NCI-H1105 treated with DMSO at 0.1 percent for 48 hours (cell line): ENCODE data around the gene EMX2.
"Not testable (repeated sequence)": the region's sequence is repeated elsewhere in the genome, so short reads cannot be mapped to it uniquely, and the experiment has no call there.

Source experiments
- DNase-seq: peaks from one replicate; lab custom pipeline; 2025; lab: John Stamatoyannopoulos, UW

The EMX2 gene

GRCh38 chr10:117560942-117561341 lies 18.4 kb downstream of the EMX2 start:
- no peak for DNase-seq

DNA sequence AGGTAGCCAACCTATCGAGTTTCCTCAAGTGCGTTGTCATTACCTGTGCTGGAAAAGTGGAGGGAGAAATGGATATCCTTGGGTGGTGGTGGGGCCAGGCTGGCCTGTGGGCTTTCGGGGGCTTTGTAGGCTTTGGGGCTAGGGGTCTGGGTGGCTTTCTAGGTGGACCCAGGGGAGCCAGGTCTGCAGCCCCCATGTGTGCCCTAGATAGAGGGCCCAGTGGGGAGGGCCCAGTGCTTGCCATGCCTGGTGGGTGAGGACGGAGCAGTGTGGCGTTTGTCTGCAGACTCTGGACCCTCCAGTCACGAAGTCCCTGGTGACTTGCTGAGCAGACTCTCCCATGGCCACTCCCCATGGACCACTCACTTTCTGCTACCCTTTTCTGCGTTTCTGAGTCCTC lies 19.7 kb downstream of the EMX2 start:
- no peak for DNase-seq

DNA sequence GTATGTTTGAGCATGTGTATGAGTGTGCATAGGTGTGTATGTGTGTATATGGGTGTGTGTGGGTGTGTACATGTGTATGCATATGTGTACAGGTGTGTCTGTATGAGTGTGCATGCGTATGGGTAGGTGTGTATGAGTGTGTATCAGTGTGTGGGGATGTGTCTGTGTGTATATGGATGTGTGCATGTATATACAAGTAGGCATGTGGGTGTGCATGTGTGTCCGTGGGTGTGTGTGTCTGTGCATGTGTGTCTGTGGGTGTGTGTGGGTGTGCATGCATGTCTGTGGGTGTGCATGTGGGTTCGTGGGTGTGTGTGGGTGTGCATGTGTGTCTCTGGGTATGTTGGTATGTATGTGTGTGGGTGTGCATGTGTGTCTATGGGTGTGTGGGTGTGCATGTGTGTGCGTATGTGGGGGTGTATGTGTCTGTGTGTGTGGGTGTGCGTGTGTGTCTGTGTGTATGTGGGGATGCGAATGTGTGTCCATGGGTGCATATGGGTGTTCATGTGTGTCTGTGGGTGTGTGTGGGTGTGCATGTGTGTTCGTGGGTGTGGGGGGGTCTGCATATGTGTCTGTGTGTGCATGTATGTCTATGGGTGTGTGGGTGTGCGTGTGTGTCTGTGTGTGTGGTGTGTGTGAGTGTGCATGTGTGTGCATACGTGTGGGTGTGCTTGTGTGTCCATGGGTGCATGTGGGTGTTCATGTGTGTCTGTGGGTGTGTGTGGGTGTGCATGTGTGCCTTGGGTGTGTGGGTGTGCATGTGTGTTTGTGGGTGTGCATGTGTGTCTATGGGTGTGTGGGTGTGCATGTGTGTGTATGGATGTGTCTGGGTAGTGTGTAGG lies 20.6 kb downstream of the EMX2 start:
- no peak for DNase-seq

DNA sequence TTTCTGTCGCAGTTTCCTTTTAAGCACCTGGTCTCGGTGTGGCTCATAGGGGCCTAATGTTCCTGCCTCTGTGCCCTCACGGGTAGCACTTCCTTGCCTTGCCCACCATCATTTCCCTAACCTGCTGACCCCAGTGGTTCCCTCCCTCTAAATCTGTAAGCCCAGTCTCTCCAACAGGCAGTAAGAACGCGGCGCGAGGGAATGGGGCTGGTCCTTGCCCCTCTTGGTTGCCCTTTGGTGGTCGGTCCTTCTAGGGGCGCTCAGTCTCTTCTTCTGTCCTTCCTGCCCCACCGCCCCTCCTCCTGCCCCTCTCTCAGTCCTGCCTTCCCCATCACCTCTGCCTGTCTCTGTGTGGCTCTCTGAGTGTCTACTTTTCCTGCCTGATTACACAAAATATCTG lies 21.2 kb downstream of the EMX2 start:
- DNase-seq = no peak

GRCh38 chr10:117565068-117565467 lies 22.5 kb downstream of the EMX2 start:
- DNase-seq = no peak

DNA sequence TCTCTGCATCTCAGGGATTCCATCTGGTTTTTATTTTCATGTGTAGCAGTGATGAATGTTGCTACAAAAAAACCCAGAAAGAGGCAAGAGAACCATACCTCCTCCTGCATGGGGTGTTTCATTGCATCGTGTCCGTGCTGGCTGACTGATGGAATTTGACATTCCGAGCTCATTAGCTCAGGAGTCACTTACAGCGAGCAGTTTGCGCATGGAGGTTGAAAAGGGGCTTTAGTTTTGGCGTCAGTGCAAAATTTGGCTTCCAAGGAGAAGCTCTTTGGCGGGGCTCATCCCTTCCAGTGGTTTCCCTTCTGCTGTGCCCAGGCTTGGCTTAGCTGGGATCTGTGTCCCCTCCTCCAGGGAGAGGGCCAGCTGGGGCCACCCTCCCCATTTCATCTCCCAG lies 25.8 kb downstream of the EMX2 start:
- DNase-seq = no peak

DNA sequence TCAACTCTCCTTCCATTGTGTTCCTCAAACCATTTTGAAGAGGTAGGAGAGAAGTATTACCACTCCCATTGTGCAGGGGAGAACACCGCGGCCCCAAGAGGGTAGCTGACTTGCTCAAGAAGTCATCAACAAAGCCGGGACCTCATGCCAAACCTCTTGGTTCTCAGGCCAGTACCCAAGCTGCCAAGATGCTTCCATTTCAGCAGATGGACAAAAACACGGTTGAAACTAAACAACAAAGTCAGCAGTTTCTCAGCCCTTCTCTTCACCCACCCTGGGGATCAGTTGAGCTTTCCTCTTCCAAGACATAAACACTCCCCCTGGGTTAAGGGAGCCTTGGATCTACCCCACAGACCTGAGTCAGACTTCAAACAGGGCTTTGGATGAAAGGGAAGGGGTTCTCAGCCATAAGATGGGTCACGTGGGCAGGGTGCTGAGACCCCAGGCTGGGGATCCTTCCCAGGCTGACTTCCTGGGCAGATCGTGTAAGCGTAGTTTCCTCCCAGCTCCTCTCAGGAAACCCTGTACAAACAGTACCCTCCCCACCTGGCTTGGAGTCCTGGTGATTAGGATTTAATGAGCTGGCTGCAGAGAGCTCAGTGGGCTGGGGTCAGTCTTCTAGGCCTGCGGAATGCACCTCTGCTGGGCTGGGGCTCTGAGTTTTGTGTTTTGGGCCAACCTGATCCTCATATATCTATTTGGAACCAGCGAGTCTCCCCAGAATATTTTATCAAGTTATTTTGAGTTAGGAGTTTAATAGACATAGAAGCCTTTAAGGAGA lies 27.3 kb downstream of the EMX2 start:
- DNase-seq = no peak

DNA sequence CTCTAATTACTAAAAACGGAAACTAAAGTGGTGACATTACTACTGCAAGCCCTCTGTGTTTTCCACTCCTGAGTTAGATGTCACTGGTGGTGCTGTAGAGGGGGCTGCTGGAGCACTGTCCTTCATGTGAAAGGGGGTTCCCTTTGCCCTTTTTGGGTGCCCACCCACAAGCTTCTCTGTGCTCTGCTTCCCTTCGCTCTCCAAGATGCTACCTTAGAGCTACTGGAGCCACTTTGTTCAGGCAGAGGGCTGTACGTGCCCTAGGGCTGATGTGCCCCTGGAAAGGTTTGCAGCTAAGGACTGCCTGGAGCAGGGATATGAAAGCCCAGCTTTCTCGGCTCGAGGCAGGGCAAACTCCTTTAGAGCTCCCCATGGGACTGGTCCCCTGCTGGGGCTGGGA lies 28.3 kb downstream of the EMX2 start:
- DNase-seq = no peak

- DNase-seq = no peak
Measured at GRCh38 chr10:117574498-117575146, 32.1 kb downstream of the EMX2 start.

DNA sequence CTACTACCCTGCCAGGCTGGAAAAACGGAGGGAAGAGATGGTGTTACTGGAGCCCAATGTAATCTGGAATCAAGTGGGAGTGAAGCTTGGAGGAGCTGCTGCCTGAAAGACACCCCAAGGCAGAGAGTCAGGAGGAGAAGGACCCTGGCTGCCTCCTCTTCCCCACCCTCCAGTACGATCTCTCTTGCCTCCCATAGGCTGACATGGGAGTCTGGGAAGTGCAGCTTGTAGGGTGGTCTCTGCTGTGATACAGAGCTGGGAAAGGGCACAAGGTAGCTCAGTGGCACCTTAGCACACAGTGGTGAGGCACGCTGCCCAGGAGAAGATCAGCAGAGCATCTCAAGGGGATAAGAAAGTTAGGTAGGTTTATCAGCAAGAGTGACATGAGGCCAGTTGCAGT lies 35.9 kb downstream of the EMX2 start:
- DNase-seq = no peak

- no peak for DNase-seq
Measured at GRCh38 chr10:117578999-117579590, 36.5 kb downstream of the EMX2 start.

GRCh38 chr10:117581961-117582360 lies 39.4 kb downstream of the EMX2 start:
- DNase-seq = no peak

GRCh38 chr10:117584831-117585230 lies 42.3 kb downstream of the EMX2 start:
- not testable (repeated sequence) for DNase-seq

- no peak for DNase-seq
Measured at GRCh38 chr10:117587036-117587435, 44.5 kb downstream of the EMX2 start.

GRCh38 chr10:117590101-117590875 lies 47.7 kb downstream of the EMX2 start:
- no peak for DNase-seq

DNA sequence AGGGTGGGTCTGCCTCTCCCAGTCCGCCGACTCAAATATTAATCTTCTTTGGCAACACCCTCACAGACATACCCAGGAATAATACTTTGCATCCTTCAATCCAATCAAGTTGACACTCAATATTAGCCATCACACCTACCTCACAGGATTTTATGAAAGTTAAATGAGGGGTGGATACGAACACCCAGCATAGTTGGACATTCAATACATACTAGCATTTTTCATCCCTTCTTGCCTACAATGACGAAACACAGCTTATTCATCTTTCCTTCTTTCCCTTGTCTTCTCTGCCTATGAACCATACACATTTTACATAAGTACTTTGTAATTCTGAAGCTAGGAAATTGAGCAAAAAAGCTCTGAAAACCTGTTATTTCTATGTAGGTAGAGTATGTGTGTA lies 48.5 kb downstream of the EMX2 start:
- DNase-seq = no peak

- no peak for DNase-seq
Measured at GRCh38 chr10:117594722-117595121, 52.2 kb downstream of the EMX2 start.

GRCh38 chr10:117596706-117597105 lies 54.2 kb downstream of the EMX2 start:
- DNase-seq = no peak

DNA sequence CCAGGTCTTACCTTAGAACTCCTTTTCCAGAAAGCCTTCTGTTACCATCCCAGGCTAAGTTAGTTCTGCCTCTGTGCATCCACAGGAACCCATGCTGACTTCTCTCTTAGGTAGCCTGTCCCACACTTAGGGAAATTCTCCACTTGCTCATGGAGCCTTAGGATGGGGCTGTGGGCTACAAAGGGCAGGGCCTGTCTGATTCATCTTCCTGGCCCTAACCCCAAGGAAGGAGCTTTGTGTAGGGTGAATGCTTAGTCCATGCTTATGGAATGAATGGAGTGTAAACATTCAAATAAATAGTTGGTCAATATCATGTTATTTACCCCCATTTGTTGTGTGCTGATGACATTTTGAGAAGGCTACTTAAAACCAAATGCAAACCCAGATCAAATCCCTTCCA lies 54.7 kb downstream of the EMX2 start:
- no peak for DNase-seq
